SK-N-SH (cell line): ENCODE measurements around the gene ADGRL3. TPM values are rescaled to one million over a fixed set of nuclear protein-coding genes. Genes with fewer than 3 reads are reported as not detected.

Experiments used
- CTCF ChIA-PET: fragments of 300-600, 350-600 bp; formaldehyde crosslinking; extraction: SDS; loops from one replicate; lab custom pipeline; 2021; lab: Yijun Ruan, JAX
- POLR2A ChIA-PET: fragments of 350-600 bp; sonication (Branson Sonifier 250); formaldehyde crosslinking; extraction: SDS; loops from one replicate; lab custom pipeline; 2020; ENCODE audit warnings: antibody characterized with exemption, inconsistent platforms; lab: Yijun Ruan, JAX
- DNase-seq: peaks from one replicate; pipeline ENCODE4 v3.0.0; 2012
- H2AFZ ChIP-seq: fragments of 200-600 bp; sonication (generic); 2 replicates; pipeline ENCODE4 v1.8.1; 2016; ENCODE audit warnings: antibody characterized with exemption, mild to moderate bottlenecking, low read depth
- H3F3A ChIP-seq: fragments of 200-600 bp; sonication (generic); replicated peaks from 2 replicates; pipeline ENCODE3; 2016; ENCODE audit warnings: antibody characterized with exemption, mild to moderate bottlenecking; ENCODE audit not compliant: insufficient read depth
- H3K27ac ChIP-seq, 2 experiments: fragments of 200-500 bp in 1 of 2; fragments of 200-600 bp in 1 of 2; sonication (Bioruptor generic) in 1 of 2; sonication (generic), shearing (Covaris generic) in 1 of 2; 2 replicates each; pipeline versions ENCODE4 v1.5.1 to v1.6.1; 2014 to 2016; ENCODE audit warnings: low read depth in 2 of 2, inconsistent platforms in 1 of 2, low read length in 1 of 2, mild to moderate bottlenecking in 1 of 2, mixed read lengths in 1 of 2
- H3K27me3 ChIP-seq: fragments of 200-600 bp; sonication (generic), shearing (Covaris generic); 2 replicates; pipeline ENCODE4 v1.6.1; 2016; ENCODE audit warnings: mixed run types; ENCODE audit not compliant: insufficient read depth
- H3K36me3 ChIP-seq, 2 experiments: fragments of 200-500 bp in 1 of 2; fragments of 200-600 bp in 1 of 2; sonication (Bioruptor generic) in 1 of 2; sonication (generic) in 1 of 2; replicated peaks in 1 of 2; 2 replicates each; pipeline versions ENCODE3 to v1.5.1; 2014 to 2016; ENCODE audit warnings: low read length in 1 of 2, mild to moderate bottlenecking in 1 of 2; ENCODE audit not compliant: insufficient read depth in 2 of 2, control insufficient read depth in 1 of 2
- H3K4me1 ChIP-seq, 2 experiments: fragments of 200-500 bp in 1 of 2; fragments of 200-600 bp in 1 of 2; sonication (Bioruptor generic) in 1 of 2; sonication (generic), shearing (Covaris generic) in 1 of 2; 2 replicates each; pipeline versions ENCODE4 v1.5.1 to v1.6.1; 2014 to 2016; ENCODE audit warnings: low read depth in 1 of 2, low read length in 1 of 2, mixed run types in 1 of 2; ENCODE audit not compliant: insufficient read depth in 2 of 2, control insufficient read depth in 1 of 2
- H3K4me2 ChIP-seq: fragments of 200-600 bp; sonication (generic), shearing (Covaris generic); 2 replicates; pipeline ENCODE4 v1.6.1; 2017; ENCODE audit warnings: mixed run types
- H3K4me3 ChIP-seq, 2 experiments: fragments of 200-500 bp in 1 of 2; fragments of 200-600 bp in 1 of 2; sonication (Bioruptor generic) in 1 of 2; sonication (generic), shearing (Covaris generic) in 1 of 2; 2 replicates each; pipeline versions ENCODE4 v1.5.1 to v1.8.1; 2014 to 2016; ENCODE audit warnings: low read depth in 2 of 2, inconsistent platforms in 1 of 2, low read length in 1 of 2, mild to moderate bottlenecking in 1 of 2, mixed read lengths in 1 of 2, moderate library complexity in 1 of 2
- H3K79me2 ChIP-seq: fragments of 200-600 bp; sonication (generic); 2 replicates; pipeline ENCODE4 v1.8.1; 2017; ENCODE audit warnings: mild to moderate bottlenecking; ENCODE audit not compliant: insufficient read depth
- H3K9ac ChIP-seq: fragments of 200-600 bp; sonication (generic); 2 replicates; pipeline ENCODE4 v1.6.1; 2017; ENCODE audit warnings: mixed run types
- H3K9me2 ChIP-seq: fragments of 200-600 bp; sonication (generic); 2 replicates; pipeline ENCODE4 v1.6.1; 2017; ENCODE audit warnings: mixed run types
- H3K9me3 ChIP-seq: fragments of 200-600 bp; sonication (generic); 2 replicates; pipeline ENCODE4 v1.6.1; 2017; ENCODE audit warnings: mixed run types, mild to moderate bottlenecking, moderate library complexity
- H4K20me1 ChIP-seq: fragments of 200-600 bp; sonication (generic); 2 replicates; pipeline ENCODE4 v1.6.1; 2017; ENCODE audit warnings: mild to moderate bottlenecking, mixed run types; ENCODE audit not compliant: insufficient read depth
- CTCF ChIP-seq: fragments of 200-600 bp; sonication (generic); IDR thresholded peaks from 2 replicates; pipeline ENCODE4 v1.6.1; 2017; ENCODE audit warnings: antibody characterized with exemption, mild to moderate bottlenecking, moderate library complexity
- ELF1 ChIP-seq: IDR thresholded peaks from 2 replicates; pipeline ENCODE4 v1.4.0; 2012
- EP300 ChIP-seq, 2 experiments: IDR thresholded peaks; 2 replicates each; pipeline versions ENCODE4 v1.4.0 to v1.6.1; 2012; ENCODE audit warnings: borderline replicate concordance in 1 of 2, low read depth in 1 of 2, low read length in 1 of 2
- FOXJ3 ChIP-seq: sonication (generic); formaldehyde crosslinking; IDR thresholded peaks from 2 replicates; pipeline ENCODE4 v1.5.1; 2020; ENCODE audit warnings: mild to moderate bottlenecking, missing genetic modification reagents
- FOXM1 ChIP-seq: IDR thresholded peaks from 2 replicates; pipeline ENCODE4 v1.4.0; 2012; ENCODE audit warnings: low read depth, mild to moderate bottlenecking
- MAX ChIP-seq: IDR thresholded peaks from 2 replicates; pipeline ENCODE4 v1.4.0; 2012; ENCODE audit warnings: low read depth
- MEF2A ChIP-seq: IDR thresholded peaks from 2 replicates; pipeline ENCODE4 v1.4.0; 2012; ENCODE audit warnings: low read depth, borderline replicate concordance
- MXI1 ChIP-seq: IDR thresholded peaks from 2 replicates; pipeline ENCODE4 v1.6.1; 2012; ENCODE audit warnings: mild to moderate bottlenecking, low read depth, low read length, improper control_type of control experiment
- NFIC ChIP-seq: IDR thresholded peaks from 2 replicates; pipeline ENCODE4 v1.4.0; 2012; ENCODE audit warnings: borderline replicate concordance
- PBX3 ChIP-seq: IDR thresholded peaks from 2 replicates; pipeline ENCODE4; 2012
- POLR2AphosphoS5 ChIP-seq: IDR thresholded peaks from 2 replicates; pipeline ENCODE4 v1.6.1; 2012; ENCODE audit warnings: low read depth, low read length
- RAD21 ChIP-seq: IDR thresholded peaks from 2 replicates; pipeline ENCODE4 v1.6.1; 2012; ENCODE audit warnings: mild to moderate bottlenecking, low read length
- RCOR1 ChIP-seq: fragments of 150-350 bp; IDR thresholded peaks from 2 replicates; pipeline ENCODE4 v1.6.1; 2017; ENCODE audit warnings: antibody characterized with exemption, low read length
- RXRA ChIP-seq: IDR thresholded peaks from 2 replicates; pipeline ENCODE4 v1.4.0; 2012; ENCODE audit warnings: low read depth, mild to moderate bottlenecking, borderline replicate concordance
- TAF1 ChIP-seq: IDR thresholded peaks from 2 replicates; pipeline ENCODE4 v1.6.1; 2012; ENCODE audit warnings: low read depth, mild to moderate bottlenecking, low read length, moderate library complexity, borderline replicate concordance
- ZBTB33 ChIP-seq: IDR thresholded peaks from 2 replicates; pipeline ENCODE4 v1.4.0; 2012; ENCODE audit warnings: low read depth, borderline replicate concordance
- WGBS: methylation state at CpG from one replicate; pipeline ENCODE4 v1.1.6; 2017; ENCODE audit warnings: low lambda C conversion rate; 5-methylcytosine and 5-hydroxymethylcytosine counted together
- polyA plus RNA-seq, 3 experiments: library from polyadenylated mRNA; depleted of rRNA; stranded (reverse); fragments of >200 nt; gene quantifications; 2 replicates each; pipeline ENCODE4 v1.2.3, GENCODE V29; 2012
- TF ChIP-seq, protein P1 (sequence below): IDR thresholded peaks from 2 replicates; pipeline ENCODE4 v1.6.1; 2012; ENCODE audit warnings: mild to moderate bottlenecking, low read depth, low read length, moderate library complexity
- TF ChIP-seq, protein P2 (sequence below): fragments of 150-350 bp; IDR thresholded peaks from 2 replicates; pipeline ENCODE4 v1.6.1; 2016; ENCODE audit warnings: mild to moderate bottlenecking, low read depth, low read length

ADGRL3 gene
- polyA plus RNA-seq, 1 of the 3 experiments (the other 2 are of a cell fraction): 0.03 TPM

DNA sequence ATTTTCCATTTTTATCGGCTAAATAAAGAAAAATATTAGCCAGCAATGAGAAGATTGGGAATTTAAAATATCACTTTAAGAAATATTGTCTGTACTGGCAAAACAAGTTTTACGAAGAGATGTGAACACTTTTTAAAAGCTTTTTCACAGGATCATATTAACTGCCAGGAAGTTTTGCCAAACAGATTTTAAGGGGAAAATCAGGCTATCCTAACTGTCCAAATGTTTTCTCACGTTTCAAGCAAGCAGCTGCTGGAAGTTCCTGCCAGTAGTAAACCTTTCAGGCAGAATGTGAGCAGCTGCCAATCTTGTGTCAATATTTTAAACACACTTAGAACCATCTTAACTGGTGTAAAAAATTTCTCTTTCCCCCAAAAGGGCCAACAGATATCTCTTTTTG, 101.1 kb downstream of the ADGRL3 start:
- Histone ChIP-seq H3K4me2 (no peak overlapping the region), H3K79me2 (no peaks in the 10 kb centered on the region), H3K9me3 (no peaks in the 10 kb centered on the region)

More for the DNA sequence above, 101.1 kb downstream of the ADGRL3 start:
- no peak overlapping the region for H3K4me3 ChIP-seq
- ChIA-PET CTCF (no interaction called here), POLR2A (no interaction called here)
- no peaks in the 10 kb centered on the region for H3K9me2 ChIP-seq
- TF ChIP-seq TAF1 (no peak), CTCF (no peak), EP300 (IDR thresholded peaks at IDR 0.05; ENCODE audit: borderline replicate concordance in 1 of 2, low read depth in 1 of 2, low read length in 1 of 2) (no peak), RXRA (no peak), FOXM1 (no peak), POLR2AphosphoS5 (no peak), ELF1 (no peak), NFIC (no peak), RCOR1 (no peak), ZBTB33 (no peak), FOXJ3 (CRISPR knock-in tag) (no peak), MAX (no peak), MXI1 (no peak), PBX3 (no peak), RAD21 (no peak), MEF2A (no peak)
- TF ChIP-seq, protein P1, sequence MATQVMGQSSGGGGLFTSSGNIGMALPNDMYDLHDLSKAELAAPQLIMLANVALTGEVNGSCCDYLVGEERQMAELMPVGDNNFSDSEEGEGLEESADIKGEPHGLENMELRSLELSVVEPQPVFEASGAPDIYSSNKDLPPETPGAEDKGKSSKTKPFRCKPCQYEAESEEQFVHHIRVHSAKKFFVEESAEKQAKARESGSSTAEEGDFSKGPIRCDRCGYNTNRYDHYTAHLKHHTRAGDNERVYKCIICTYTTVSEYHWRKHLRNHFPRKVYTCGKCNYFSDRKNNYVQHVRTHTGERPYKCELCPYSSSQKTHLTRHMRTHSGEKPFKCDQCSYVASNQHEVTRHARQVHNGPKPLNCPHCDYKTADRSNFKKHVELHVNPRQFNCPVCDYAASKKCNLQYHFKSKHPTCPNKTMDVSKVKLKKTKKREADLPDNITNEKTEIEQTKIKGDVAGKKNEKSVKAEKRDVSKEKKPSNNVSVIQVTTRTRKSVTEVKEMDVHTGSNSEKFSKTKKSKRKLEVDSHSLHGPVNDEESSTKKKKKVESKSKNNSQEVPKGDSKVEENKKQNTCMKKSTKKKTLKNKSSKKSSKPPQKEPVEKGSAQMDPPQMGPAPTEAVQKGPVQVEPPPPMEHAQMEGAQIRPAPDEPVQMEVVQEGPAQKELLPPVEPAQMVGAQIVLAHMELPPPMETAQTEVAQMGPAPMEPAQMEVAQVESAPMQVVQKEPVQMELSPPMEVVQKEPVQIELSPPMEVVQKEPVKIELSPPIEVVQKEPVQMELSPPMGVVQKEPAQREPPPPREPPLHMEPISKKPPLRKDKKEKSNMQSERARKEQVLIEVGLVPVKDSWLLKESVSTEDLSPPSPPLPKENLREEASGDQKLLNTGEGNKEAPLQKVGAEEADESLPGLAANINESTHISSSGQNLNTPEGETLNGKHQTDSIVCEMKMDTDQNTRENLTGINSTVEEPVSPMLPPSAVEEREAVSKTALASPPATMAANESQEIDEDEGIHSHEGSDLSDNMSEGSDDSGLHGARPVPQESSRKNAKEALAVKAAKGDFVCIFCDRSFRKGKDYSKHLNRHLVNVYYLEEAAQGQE: no peak
- TF ChIP-seq, protein P2, sequence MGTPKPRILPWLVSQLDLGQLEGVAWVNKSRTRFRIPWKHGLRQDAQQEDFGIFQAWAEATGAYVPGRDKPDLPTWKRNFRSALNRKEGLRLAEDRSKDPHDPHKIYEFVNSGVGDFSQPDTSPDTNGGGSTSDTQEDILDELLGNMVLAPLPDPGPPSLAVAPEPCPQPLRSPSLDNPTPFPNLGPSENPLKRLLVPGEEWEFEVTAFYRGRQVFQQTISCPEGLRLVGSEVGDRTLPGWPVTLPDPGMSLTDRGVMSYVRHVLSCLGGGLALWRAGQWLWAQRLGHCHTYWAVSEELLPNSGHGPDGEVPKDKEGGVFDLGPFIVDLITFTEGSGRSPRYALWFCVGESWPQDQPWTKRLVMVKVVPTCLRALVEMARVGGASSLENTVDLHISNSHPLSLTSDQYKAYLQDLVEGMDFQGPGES: no peak
- no peaks in the 10 kb centered on the region for H4K20me1 ChIP-seq
- H3K9ac ChIP-seq: no peak overlapping the region
- no peak overlapping the region for H2AFZ ChIP-seq
- H3F3A ChIP-seq: no peaks in the 10 kb centered on the region
- no peaks in the 10 kb centered on the region for H3K27me3 ChIP-seq
- 50% methylated on average over 3 of the region's 3 CpGs for WGBS
- H3K27ac ChIP-seq: no peak overlapping the region
- no peaks in the 10 kb centered on the region for H3K4me1 ChIP-seq
- no peaks in the 10 kb centered on the region for H3K36me3 ChIP-seq
- DNase-seq: no peak
